ENCODE data around the gene HEMGN. TPM values are rescaled to one million over a fixed set of nuclear protein-coding genes. Genes with fewer than 3 reads are reported as not detected.

The HEMGN gene
- total and polyA plus RNA-seq, 10 of the 15 experiments (the other 5 are each of a cell fraction or from before 2014, with no cell fraction given) = 0.03 to 0.28 (median 0.09) TPM; not detected in 4

DNA sequence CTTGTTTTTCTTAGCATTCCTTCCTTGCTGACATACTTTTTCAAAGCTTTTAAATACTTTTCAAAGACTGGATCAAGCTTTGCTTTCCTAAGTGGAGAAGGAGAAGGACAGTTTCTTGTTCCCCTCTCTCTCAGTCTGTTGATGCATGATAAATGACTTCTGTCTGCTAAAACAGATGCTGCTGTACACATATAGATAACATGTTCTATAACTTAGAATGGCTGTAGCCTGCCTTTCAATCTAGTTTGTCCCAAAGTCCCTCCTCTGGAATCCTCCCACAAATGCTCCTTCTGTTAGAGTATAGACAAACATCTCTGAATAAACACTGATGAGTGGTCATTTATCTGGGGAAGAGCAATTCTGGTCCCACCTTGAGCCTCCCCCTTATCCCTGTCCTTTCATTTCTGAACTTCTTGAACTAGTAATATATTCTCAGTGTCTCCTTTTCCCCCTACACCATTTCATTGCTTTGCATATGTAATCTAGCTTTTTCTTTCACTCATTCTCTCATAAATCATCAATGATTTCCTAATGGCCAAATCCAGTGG, 5.4 kb upstream of the HEMGN start (continued):
- TF ChIP-seq NFIC (IDR thresholded peaks at IDR 0.05; ENCODE audit: low read depth, low read length) (no peak), NR2C2 (IDR thresholded peaks at IDR 0.05; ENCODE audit: borderline replicate concordance, control insufficient read depth, insufficient read length, low read depth) (no peak)

DNA sequence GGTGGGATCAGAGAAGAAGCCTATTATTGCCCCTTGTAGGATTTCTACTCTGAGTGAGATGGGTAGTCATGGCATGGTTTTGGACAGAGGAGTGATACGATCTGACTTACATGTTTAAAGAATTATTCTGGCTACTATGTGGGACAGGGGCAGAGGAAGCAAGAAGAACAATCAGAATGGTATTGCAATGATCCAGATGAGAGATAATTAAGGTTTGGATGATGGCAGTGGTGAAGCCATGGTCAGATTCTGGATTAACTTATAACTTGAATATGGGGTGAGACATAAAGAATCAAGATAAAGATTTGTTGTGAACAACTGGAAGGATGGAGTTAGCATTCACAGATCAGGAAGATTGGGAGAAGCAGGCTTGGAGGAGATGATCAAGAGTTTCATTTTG, 3.4 kb upstream of the HEMGN start:
- Histone ChIP-seq H3K79me2 (ENCODE audit: control insufficient read depth, insufficient read depth, low read length) (no peaks in the 10 kb centered on the region), H3K4me1 (ENCODE audit: control insufficient read depth, insufficient read depth, low read length) (peaks cover 7% of the 10 kb centered on the region; the same call in 1 of the 2 replicates), H3K4me2 (ENCODE audit: control insufficient read depth, insufficient read depth) (no peak overlapping the region), H3K36me3 (ENCODE audit: control insufficient read depth in 2 of 2, insufficient read depth in 2 of 2, low read length in 1 of 2) (no peaks in the 10 kb centered on the region), H3K9ac (ENCODE audit: control insufficient read depth, insufficient read depth, low read length) (no peak overlapping the region), H3K9me3 (replicated peaks; ENCODE audit: control insufficient read depth, insufficient read depth, low read length) (no peaks in the 10 kb centered on the region), H2AFZ (ENCODE audit: control insufficient read depth, low read depth, low read length) (no peak overlapping the region), H3K27me3 (replicated peaks in 1 of 2; ENCODE audit: control insufficient read depth in 2 of 2, insufficient read depth in 2 of 2, low read length in 1 of 2) (no peaks in the 10 kb centered on the region), H3K4me3 (no peak overlapping the region), H3K27ac (ENCODE audit: control insufficient read depth, insufficient read depth) (no peak overlapping the region), H4K20me1 (ENCODE audit: control insufficient read depth, insufficient read depth) (no peaks in the 10 kb centered on the region)
- RAD21 ChIA-PET (ENCODE audit: unreplicated experiment) = no interaction called here
- in situ Hi-C loops (cut with MboI) (no loop called here), intact Hi-C loops (cut with micrococcal nuclease; ENCODE audit: unreplicated experiment) (no loop called here)
- SMC1A ChIA-PET (ENCODE audit: uncharacterized antibody, unreplicated experiment) = interaction anchor here (1.1 kb wide), 2 partner anchors 15 to 17 kb away, joined by 3 read pairs; no protein-coding TSS in a partner anchor
- no peak for DNase-seq (ENCODE audit: low read depth, low spot score)
- no peak for ATAC-seq
- POLR2A ChIA-PET = no interaction called here
- WGBS (ENCODE audit: insufficient coverage, insufficient replicate concordance, low lambda C conversion rate, missing lambda C conversion rate) = 67% methylated on average over 1 of the region's 1 CpG
- BruUV-seq (replicated peaks) = no TSS peak
- no peak for FAIRE-seq
- CTCF ChIA-PET = no interaction called here
- TF ChIP-seq EP300 (IDR thresholded peaks at IDR 0.05; ENCODE audit: borderline replicate concordance in 1 of 2, control insufficient read depth in 1 of 2, low read depth in 2 of 2, low read length in 2 of 2) (no peak), ETV6 (conservative IDR thresholded peaks at IDR 0.05 in 1 of 2, IDR thresholded peaks at IDR 0.05 in 1 of 2; ENCODE audit: borderline replicate concordance in 1 of 2, low read depth in 1 of 2) (no peak), RCOR1 (conservative IDR thresholded peaks at IDR 0.05; ENCODE audit: low read depth, low read length) (no peak), NR2F1 (conservative IDR thresholded peaks at IDR 0.05) (no peak), POU2F2 (IDR thresholded peaks at IDR 0.05; ENCODE audit: borderline replicate concordance, low read depth, low read length) (no peak), RBBP5 (conservative IDR thresholded peaks at IDR 0.05) (no peak), LARP7 (IDR thresholded peaks at IDR 0.05) (no peak)
- TF ChIP-seq, protein P1, sequence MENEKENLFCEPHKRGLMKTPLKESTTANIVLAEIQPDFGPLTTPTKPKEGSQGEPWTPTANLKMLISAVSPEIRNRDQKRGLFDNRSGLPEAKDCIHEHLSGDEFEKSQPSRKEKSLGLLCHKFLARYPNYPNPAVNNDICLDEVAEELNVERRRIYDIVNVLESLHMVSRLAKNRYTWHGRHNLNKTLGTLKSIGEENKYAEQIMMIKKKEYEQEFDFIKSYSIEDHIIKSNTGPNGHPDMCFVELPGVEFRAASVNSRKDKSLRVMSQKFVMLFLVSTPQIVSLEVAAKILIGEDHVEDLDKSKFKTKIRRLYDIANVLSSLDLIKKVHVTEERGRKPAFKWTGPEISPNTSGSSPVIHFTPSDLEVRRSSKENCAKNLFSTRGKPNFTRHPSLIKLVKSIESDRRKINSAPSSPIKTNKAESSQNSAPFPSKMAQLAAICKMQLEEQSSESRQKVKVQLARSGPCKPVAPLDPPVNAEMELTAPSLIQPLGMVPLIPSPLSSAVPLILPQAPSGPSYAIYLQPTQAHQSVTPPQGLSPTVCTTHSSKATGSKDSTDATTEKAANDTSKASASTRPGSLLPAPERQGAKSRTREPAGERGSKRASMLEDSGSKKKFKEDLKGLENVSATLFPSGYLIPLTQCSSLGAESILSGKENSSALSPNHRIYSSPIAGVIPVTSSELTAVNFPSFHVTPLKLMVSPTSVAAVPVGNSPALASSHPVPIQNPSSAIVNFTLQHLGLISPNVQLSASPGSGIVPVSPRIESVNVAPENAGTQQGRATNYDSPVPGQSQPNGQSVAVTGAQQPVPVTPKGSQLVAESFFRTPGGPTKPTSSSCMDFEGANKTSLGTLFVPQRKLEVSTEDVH (IDR thresholded peaks at IDR 0.05; ENCODE audit: low read depth, partially characterized antibody) = no peak
- TF ChIP-seq, protein P2, sequence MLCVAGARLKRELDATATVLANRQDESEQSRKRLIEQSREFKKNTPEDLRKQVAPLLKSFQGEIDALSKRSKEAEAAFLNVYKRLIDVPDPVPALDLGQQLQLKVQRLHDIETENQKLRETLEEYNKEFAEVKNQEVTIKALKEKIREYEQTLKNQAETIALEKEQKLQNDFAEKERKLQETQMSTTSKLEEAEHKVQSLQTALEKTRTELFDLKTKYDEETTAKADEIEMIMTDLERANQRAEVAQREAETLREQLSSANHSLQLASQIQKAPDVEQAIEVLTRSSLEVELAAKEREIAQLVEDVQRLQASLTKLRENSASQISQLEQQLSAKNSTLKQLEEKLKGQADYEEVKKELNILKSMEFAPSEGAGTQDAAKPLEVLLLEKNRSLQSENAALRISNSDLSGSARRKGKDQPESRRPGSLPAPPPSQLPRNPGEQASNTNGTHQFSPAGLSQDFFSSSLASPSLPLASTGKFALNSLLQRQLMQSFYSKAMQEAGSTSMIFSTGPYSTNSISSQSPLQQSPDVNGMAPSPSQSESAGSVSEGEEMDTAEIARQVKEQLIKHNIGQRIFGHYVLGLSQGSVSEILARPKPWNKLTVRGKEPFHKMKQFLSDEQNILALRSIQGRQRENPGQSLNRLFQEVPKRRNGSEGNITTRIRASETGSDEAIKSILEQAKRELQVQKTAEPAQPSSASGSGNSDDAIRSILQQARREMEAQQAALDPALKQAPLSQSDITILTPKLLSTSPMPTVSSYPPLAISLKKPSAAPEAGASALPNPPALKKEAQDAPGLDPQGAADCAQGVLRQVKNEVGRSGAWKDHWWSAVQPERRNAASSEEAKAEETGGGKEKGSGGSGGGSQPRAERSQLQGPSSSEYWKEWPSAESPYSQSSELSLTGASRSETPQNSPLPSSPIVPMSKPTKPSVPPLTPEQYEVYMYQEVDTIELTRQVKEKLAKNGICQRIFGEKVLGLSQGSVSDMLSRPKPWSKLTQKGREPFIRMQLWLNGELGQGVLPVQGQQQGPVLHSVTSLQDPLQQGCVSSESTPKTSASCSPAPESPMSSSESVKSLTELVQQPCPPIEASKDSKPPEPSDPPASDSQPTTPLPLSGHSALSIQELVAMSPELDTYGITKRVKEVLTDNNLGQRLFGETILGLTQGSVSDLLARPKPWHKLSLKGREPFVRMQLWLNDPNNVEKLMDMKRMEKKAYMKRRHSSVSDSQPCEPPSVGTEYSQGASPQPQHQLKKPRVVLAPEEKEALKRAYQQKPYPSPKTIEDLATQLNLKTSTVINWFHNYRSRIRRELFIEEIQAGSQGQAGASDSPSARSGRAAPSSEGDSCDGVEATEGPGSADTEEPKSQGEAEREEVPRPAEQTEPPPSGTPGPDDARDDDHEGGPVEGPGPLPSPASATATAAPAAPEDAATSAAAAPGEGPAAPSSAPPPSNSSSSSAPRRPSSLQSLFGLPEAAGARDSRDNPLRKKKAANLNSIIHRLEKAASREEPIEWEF (IDR thresholded peaks at IDR 0.05; ENCODE audit: insufficient replicate concordance, low read depth, low read length) = no peak
- TF ChIP-seq, protein P3, sequence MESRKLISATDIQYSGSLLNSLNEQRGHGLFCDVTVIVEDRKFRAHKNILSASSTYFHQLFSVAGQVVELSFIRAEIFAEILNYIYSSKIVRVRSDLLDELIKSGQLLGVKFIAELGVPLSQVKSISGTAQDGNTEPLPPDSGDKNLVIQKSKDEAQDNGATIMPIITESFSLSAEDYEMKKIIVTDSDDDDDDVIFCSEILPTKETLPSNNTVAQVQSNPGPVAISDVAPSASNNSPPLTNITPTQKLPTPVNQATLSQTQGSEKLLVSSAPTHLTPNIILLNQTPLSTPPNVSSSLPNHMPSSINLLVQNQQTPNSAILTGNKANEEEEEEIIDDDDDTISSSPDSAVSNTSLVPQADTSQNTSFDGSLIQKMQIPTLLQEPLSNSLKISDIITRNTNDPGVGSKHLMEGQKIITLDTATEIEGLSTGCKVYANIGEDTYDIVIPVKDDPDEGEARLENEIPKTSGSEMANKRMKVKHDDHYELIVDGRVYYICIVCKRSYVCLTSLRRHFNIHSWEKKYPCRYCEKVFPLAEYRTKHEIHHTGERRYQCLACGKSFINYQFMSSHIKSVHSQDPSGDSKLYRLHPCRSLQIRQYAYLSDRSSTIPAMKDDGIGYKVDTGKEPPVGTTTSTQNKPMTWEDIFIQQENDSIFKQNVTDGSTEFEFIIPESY (IDR thresholded peaks at IDR 0.05) = no peak

Measured in GM12878 (cell line).